ENCODE results near the gene ENO3. TPM values are rescaled to one million over a fixed set of nuclear protein-coding genes. Genes with fewer than 3 reads are reported as not detected.
"Not testable (repeated sequence)": the region's sequence is repeated elsewhere in the genome, so short reads cannot be mapped to it uniquely, and the experiment has no call there.

The ENO3 gene
- 10 to 100 TPM; 22.1 to 28.7 (median 23.7) TPM for polyA plus RNA-seq (ENCODE audit: insufficient read length in 4 of 4)

- no peak for DNase-seq (ENCODE audit: low read depth in 4 of 4, low spot score in 3 of 4)
Measured at GRCh38 chr17:4950746-4951204, at the start of gene ENO3. Gene ENO3 (plus strand): TSS chr17:4951119. CDS start chr17:4951830, 711 bp downstream.

GRCh38 chr17:4901648-4902344, 49.1 kb upstream of the ENO3 start:
- no peak for DNase-seq (ENCODE audit: low read depth in 4 of 4, low spot score in 3 of 4)

DNA sequence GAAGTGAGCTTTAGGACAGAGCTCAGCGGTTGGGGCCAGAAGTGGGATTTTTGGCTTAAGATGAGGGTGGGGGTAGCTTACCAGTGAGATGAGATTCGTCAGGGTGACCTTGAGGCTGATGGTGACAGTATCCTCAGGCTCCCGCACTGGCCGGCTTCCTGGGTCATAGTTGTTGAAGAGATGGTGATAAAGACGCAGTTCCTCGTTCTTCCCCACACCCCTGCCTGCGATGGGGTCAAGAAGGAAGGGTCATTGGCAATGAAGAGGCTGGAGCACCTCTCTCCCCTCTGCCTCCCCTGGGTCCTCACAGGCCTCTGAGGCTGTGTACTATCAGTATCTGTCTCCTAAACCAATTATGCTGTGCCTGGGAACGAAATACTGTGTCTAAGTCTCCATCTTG, 48.4 kb upstream of the ENO3 start:
- DNase-seq (ENCODE audit: low read depth in 4 of 4, low spot score in 3 of 4) = no peak

GRCh38 chr17:4903051-4903818, 47.7 kb upstream of the ENO3 start, which contains the start of gene CHRNE:
Gene CHRNE (minus strand): TSS chr17:4903098. CDS start chr17:4903063, 35 bp downstream.
- peak in 2 of 4 donors; percentile 71 to 72 for DNase-seq (ENCODE audit: low read depth in 4 of 4, low spot score in 3 of 4)

- DNase-seq (ENCODE audit: low read depth in 4 of 4, low spot score in 3 of 4) = not testable (repeated sequence)
Measured at GRCh38 chr17:4906642-4907041, 44.3 kb upstream of the ENO3 start.

- DNase-seq (ENCODE audit: low read depth in 4 of 4, low spot score in 3 of 4) = no peak
Measured at GRCh38 chr17:4908301-4908700, 42.6 kb upstream of the ENO3 start.

GRCh38 chr17:4908711-4909496, 42.0 kb upstream of the ENO3 start:
- peak in 3 of 4 donors; percentile 68 to 82 (median 76) for DNase-seq (ENCODE audit: low read depth in 4 of 4, low spot score in 3 of 4)

DNA sequence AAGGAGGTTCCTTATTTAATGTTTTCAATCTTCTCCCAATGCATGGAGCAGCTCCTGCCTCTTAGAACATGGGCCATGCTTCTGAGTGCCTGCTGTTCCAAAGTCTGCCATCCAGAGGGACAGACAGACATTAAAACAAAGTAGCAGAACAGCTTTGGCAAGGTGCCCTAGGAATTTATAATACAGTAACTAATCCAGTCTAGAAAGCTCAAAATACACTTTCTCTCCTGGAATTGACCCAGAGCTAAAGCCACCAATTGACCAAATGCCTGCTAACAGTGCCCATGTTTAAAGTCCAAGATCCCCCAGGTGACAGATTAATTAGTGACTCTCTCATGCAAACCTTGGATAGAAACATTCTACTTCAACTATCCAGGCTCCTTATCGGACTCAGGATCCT, 36.9 kb upstream of the ENO3 start:
- DNase-seq (ENCODE audit: low read depth in 4 of 4, low spot score in 3 of 4) = no peak

DNA sequence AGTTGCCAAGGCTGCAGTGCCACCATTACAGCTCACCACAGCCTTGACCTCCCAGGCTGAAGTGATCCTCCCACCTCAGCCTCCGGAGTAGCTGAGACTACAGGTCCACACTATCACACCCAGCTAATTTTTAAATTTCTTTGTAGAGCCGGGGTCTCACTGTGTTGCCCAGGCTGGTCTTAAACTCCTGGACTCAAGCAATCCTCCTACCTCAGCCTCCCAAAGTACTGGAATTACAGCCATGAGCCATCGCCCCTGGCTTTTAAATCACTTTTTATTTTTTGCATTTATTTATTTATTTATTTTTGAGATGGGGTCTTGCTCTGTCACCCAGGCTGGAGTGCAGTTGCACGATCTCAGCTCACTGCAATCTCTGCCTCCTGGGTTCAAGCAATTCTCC, 36.4 kb upstream of the ENO3 start:
- DNase-seq (ENCODE audit: low read depth in 4 of 4, low spot score in 3 of 4) = not testable (repeated sequence)

GRCh38 chr17:4919511-4920047, 31.3 kb upstream of the ENO3 start:
- no peak for DNase-seq (ENCODE audit: low read depth in 4 of 4, low spot score in 3 of 4)

DNA sequence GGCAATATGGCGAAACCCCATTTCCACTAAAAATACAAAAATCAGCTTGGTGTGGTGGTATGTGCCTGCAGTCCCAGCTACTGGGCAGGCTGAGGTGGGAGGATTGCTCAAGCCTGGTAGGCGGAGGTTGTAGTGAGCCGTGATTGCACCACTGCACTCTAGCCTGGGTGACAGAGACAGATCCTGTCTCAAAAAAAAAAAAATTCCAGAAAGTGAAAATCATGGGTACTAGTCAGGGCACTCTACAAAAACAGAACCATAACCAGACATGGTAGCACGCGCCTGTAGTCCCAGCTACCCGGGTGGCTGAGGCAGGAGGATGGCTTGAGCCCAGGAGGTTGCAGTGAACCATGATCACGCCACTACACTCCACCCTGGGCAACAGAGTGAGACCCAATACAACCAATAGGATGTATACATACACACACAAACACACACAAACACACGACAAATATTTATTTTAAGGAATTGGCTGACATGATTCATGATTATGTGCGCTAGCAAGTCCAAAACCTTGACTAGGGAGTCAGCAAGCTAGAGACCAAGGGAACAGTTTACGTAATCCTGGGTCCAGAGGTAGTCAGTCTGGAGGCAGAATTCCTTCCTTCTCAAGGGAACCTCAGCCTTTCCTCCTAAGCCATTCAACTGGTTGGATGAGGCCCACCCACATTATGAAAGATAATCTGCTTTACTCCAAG, 30.4 kb upstream of the ENO3 start:
- DNase-seq (ENCODE audit: low read depth in 4 of 4, low spot score in 3 of 4) = no peak

GRCh38 chr17:4921320-4921719, 29.6 kb upstream of the ENO3 start:
- no peak for DNase-seq (ENCODE audit: low read depth in 4 of 4, low spot score in 3 of 4)

DNA sequence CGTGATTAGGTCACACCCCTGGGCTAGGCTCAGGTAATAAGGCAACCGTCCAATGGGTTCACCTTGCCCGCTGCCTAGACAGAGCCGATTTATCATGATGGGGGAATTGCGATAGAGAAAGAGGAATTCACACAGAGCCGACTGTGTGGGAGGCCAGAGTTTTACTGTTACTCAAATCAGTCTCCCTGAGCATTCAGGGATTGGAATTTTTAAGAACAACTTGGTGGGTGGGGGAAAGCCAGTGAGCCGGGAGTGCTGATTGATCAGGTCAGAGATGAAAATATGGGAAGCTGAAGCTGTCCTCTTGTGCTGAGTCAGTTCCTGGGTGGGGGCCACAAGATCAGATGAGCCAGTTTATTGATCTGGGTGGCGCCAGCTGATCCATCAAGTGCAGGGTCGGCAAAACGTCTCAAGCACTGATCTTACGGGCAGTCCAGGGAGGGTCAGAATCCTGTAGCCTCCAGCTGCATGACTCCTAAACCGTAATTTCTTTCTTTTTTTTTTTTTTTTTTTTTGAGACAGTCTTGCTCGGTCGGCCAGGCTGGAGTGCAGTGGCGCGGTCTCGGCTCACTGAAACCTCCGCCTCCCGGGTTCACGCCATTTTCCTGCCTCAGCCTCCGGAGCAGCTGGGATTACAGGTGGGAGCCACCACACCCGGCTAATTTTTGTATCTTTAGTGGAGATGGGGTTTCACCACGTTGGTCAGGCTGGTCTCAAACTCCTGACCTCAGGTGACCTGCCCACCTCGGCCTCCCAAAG, 24.2 kb upstream of the ENO3 start:
- not testable (repeated sequence) for DNase-seq (ENCODE audit: low read depth in 4 of 4, low spot score in 3 of 4)

DNA sequence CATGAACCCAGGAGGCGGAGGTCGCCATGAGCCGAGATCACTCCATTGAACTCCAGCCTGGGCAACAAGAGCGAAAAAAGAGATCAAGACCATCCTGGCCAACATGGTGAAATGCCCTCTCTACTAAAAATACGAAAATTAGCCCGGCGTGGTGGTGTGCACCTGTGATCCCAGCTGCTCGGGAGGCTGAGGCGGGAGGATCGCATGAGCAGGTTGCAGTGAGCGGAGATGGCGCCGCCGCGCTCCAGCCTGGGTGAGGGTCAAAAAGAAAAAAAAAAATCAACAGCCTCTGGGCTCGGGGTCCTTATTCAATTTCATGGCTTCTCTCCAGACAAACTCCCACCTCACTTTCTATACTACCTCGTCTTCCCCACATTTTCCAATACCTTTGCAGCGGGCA, 22.0 kb upstream of the ENO3 start:
- DNase-seq (ENCODE audit: low read depth in 4 of 4, low spot score in 3 of 4) = no peak

DNA sequence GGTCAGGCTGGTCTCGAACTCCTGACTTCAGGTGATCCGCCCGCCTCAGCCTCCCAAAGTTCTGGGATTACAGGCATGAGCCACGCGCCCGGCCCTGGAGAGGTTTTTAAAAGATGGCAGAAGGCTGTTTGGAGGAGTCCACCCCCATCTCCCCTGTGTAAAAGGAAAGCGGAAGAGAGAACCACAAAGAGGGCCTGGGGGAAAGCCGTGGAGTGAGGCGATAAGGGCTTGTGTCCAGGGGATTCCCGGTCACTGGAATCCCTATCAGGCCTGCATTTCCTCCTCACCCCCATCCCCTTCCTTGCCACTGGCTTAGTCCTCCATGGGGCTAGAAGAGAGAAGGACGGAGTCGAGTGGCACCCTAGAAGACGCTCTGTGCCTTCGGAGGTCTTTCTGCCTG, 19.0 kb upstream of the ENO3 start, which contains the start of gene GP1BA:
Gene GP1BA, plus strand, starts transcription at position 315 of the 400 bp plus-strand sequence. CDS start 328 bp downstream, outside the sequence.
- no peak for DNase-seq (ENCODE audit: low read depth in 4 of 4, low spot score in 3 of 4)

GRCh38 chr17:4932756-4933155, 18.2 kb upstream of the ENO3 start:
- DNase-seq (ENCODE audit: low read depth in 4 of 4, low spot score in 3 of 4) = no peak

DNA sequence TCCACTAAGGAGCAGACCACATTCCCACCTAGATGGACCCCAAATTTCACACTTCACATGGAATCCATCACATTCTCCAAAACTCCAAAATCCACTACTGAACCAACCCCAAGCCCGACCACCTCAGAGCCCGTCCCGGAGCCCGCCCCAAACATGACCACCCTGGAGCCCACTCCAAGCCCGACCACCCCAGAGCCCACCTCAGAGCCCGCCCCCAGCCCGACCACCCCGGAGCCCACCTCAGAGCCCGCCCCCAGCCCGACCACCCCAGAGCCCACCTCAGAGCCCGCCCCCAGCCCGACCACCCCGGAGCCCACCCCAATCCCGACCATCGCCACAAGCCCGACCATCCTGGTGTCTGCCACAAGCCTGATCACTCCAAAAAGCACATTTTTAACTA, 17.3 kb upstream of the ENO3 start:
- DNase-seq (ENCODE audit: low read depth in 4 of 4, low spot score in 3 of 4) = no peak

GRCh38 chr17:4934173-4934979, 16.5 kb upstream of the ENO3 start:
- no peak for DNase-seq (ENCODE audit: low read depth in 4 of 4, low spot score in 3 of 4)
